AG09319 (cell line): ENCODE data around the gene TMEM179B.

Experiments used
- DNase-seq: peaks from one replicate; pipeline ENCODE4 v3.0.0-alpha.2; 2010; ENCODE audit warnings: low read depth; ENCODE audit errors: extremely low read depth
- CTCF ChIP-seq: IDR thresholded peaks from 2 replicates; pipeline ENCODE4 v1.5.1; 2011; ENCODE audit warnings: low read depth, mild to moderate bottlenecking, inconsistent platforms, low read length, moderate library complexity

TMEM179B gene

GRCh38 chr11:62839050-62839945 lies 52.1 kb downstream of the TMEM179B start, which contains the start of gene WDR74:
Gene WDR74 (minus strand): TSS chr11:62839590. CDS start chr11:62839570, 20 bp downstream.
- DNase-seq: peak; percentile 68

More at GRCh38 chr11:62839050-62839945, 52.1 kb downstream of the TMEM179B start, which contains the start of gene WDR74:
- no peak for TF ChIP-seq CTCF
